Measurements from ENCODE around the gene CLSTN1.

CLSTN1 gene

DNA sequence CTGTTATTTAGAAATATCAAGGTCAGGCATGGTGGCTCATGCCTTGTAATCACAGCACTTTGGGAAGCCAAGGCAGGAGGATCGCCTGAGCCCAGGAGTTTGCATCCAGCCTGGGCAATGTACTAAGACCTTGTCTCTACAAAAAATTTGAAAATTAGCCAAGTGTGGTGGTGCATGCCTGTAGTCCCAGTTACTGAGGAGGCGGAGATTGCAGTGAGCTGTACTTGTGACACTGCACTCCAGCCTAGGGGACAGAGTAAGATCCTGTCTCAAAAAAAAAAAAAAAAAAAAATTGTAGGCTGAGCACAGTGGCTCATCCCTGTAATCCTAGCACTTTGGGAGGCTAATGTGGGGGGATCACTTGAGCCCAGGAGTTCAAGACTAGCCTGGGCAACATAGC, 127.0 kb downstream of the CLSTN1 start:
- no peak overlapping the region for H3K4me3 Mint-ChIP-seq
- H3K4me1 Mint-ChIP-seq, result no peaks in the 10 kb centered on the region
- H3K9me3 Mint-ChIP-seq, result no peaks in the 10 kb centered on the region
- H3K27me3 Mint-ChIP-seq (ENCODE audit: low read depth), result peaks cover 41% of the 10 kb centered on the region
- no peak overlapping the region for H3K27ac Mint-ChIP-seq
- H3K36me3 Mint-ChIP-seq (ENCODE audit: low read depth), result no peaks in the 10 kb centered on the region
- TF ChIP-seq, protein P1, sequence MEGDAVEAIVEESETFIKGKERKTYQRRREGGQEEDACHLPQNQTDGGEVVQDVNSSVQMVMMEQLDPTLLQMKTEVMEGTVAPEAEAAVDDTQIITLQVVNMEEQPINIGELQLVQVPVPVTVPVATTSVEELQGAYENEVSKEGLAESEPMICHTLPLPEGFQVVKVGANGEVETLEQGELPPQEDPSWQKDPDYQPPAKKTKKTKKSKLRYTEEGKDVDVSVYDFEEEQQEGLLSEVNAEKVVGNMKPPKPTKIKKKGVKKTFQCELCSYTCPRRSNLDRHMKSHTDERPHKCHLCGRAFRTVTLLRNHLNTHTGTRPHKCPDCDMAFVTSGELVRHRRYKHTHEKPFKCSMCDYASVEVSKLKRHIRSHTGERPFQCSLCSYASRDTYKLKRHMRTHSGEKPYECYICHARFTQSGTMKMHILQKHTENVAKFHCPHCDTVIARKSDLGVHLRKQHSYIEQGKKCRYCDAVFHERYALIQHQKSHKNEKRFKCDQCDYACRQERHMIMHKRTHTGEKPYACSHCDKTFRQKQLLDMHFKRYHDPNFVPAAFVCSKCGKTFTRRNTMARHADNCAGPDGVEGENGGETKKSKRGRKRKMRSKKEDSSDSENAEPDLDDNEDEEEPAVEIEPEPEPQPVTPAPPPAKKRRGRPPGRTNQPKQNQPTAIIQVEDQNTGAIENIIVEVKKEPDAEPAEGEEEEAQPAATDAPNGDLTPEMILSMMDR (IDR thresholded peaks at IDR 0.05; ENCODE audit: unreplicated experiment in 3 of 3), result no peak

DNA sequence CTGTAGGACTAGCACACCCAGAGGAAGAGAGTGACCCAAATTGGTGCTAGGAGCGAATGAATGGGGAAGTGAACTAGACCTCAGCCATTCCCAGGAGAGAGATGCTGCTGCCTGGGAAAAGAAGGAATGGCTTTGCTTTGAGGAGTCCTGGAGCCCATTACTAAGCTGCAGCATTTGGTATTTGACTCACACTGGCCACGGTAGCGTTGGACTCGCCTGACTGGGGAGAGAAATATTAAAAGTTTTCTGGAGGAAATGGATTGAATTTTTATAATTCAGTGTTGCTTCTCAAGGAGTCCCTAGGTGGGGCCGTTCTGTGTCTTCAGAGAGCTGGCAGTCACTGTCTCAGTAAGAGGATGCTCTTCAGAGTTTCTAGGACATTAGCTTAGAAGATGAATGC, 132.1 kb downstream of the CLSTN1 start:
- H3K27me3 Mint-ChIP-seq (ENCODE audit: low read depth), result peaks cover 68% of the 10 kb centered on the region
- H3K36me3 Mint-ChIP-seq (ENCODE audit: low read depth), result no peaks in the 10 kb centered on the region
- peak overlapping the region in 1 of 3 experiments; percentile 87 for H3K4me3 Mint-ChIP-seq
- H3K4me1 Mint-ChIP-seq, result peaks cover 15% of the 10 kb centered on the region
- H3K27ac Mint-ChIP-seq, result no peak overlapping the region
- no peaks in the 10 kb centered on the region for H3K9me3 Mint-ChIP-seq
- TF ChIP-seq, protein P1 (IDR thresholded peaks at IDR 0.05; ENCODE audit: unreplicated experiment in 3 of 3), result no peak

DNA sequence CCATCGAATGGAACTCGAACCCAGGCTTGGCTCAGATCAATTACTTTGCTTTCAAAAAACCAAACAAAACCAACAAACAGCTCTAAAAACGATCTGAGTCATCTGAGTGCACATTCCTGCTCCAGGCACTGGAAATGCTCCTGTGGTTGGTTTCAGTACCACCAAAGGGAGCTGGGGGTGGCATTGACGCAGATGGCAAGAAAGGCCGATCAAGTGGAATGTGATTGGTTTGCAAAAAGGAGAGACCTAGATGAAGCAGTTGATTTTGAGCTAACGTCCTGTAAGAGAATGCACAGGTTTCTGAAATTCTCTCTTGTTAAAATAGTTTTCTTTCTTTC, 132.7 kb downstream of the CLSTN1 start:
- Mint-ChIP-seq H3K36me3 (ENCODE audit: low read depth) (no peaks in the 10 kb centered on the region), H3K9me3 (no peaks in the 10 kb centered on the region), H3K4me1 (peaks cover 15% of the 10 kb centered on the region), H3K4me3 (peak overlapping the region in 2 of 3 experiments; percentile 87 to 89), H3K27me3 (ENCODE audit: low read depth) (peaks cover 74% of the 10 kb centered on the region), H3K27ac (no peak overlapping the region)
- TF ChIP-seq, protein P1 (IDR thresholded peaks at IDR 0.05; ENCODE audit: unreplicated experiment in 3 of 3), result no peak

DNA sequence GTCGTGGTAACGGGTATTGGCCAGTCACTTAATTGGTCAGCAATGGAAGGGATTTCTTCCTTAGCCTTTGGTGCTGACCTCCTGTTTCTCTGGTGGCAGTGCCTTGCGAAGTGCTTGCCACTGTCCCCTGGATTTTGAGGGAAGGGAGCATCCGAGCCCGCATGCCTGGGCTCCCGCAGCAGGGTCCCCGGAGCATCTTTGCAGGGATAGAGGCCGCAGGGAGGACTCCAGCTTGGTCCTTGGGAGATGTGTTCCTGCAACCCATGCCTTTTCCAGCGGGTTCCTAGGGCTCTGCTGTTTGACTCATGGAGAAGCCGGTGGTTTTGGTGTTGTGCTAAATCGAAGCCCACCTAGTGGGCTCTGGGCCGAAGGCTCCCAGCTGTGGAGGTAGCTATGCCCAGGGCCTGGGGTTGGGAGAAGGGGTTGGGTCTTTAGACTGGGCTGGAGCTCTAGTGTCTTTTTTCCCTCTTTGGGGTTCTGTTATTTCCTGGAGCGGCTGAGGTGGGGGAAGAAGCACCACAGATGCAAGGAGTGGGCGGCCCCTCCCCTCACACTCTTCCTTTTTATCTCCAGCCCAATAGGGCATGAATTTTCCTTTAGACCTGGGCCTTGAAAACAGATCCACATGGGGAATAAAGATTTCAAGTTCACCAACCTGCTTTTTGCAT, 133.2 kb downstream of the CLSTN1 start:
- Mint-ChIP-seq H3K4me3 (peak overlapping the region; percentile 87 to 90 (median 89)), H3K36me3 (ENCODE audit: low read depth) (no peaks in the 10 kb centered on the region), H3K27me3 (ENCODE audit: low read depth) (peaks cover 79% of the 10 kb centered on the region), H3K9me3 (no peaks in the 10 kb centered on the region), H3K27ac (peak overlapping the region in 1 of 3 experiments; percentile 9), H3K4me1 (peaks cover 15% of the 10 kb centered on the region)
- TF ChIP-seq, protein P1 (IDR thresholded peaks at IDR 0.05; ENCODE audit: unreplicated experiment in 3 of 3), result no peak

DNA sequence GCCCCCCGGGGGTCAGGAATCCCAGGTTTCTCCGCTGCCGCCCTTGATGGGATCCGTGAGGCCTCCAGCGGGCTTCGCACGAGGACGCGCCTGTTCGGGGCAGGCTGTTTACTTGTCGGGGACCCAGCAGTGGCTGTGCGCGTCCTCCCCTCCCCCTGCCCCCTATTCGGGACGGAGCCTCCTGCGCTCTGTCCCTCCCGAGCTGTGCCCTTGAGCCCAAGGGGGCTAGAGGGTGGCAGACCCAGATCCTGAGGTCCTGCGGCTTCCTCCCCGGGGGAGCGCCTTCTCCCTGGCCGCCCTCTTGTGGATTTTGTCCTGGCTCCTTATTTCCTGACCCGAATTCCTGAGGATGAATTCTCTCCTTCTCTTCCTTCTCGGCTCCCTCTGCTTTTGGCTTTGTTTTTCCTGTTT, 133.8 kb downstream of the CLSTN1 start:
- H3K27me3 Mint-ChIP-seq (ENCODE audit: low read depth), result peaks cover 80% of the 10 kb centered on the region
- TF ChIP-seq, protein P1 (IDR thresholded peaks at IDR 0.05; ENCODE audit: unreplicated experiment in 3 of 3), result no peak
- peak overlapping the region; percentile 87 to 90 (median 89) for H3K4me3 Mint-ChIP-seq
- H3K27ac Mint-ChIP-seq, result peak overlapping the region in 1 of 3 experiments; percentile 9
- H3K36me3 Mint-ChIP-seq (ENCODE audit: low read depth), result no peaks in the 10 kb centered on the region
- H3K9me3 Mint-ChIP-seq, result no peaks in the 10 kb centered on the region
- peaks cover 15% of the 10 kb centered on the region for H3K4me1 Mint-ChIP-seq
